ENCODE measurements around the gene INTS15. TPM values are rescaled to one million over a fixed set of nuclear protein-coding genes. Genes with fewer than 3 reads are reported as not detected.

The INTS15 gene
- total RNA-seq, 1 experiment from 2014 or later: 35.0 TPM

DNA sequence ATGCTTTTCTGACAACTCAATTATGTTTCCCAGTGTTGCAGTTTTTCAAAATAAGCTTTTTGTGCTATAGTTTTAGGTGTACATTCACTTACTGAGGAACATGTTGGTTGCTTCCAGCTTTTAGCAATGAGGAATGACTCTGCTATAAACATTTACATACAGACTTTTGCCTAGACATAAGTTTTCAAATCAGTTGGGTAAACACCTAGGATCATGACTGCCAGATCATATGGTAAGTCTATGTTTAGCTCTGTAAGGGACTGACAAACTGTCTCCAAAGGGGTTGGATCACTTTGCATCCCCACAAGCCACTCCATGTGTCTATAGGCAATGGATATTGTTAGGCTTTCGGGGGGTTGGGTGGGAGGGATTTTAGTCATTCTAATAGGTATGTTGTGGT lies 27.7 kb upstream of the INTS15 start:
- no peak overlapping the region for H3K4me3 Mint-ChIP-seq (ENCODE audit: low read depth, unreplicated experiment)
- no peak for DNase-seq
- H3K27ac Mint-ChIP-seq (ENCODE audit: unreplicated experiment): no peak overlapping the region
- CTCF ChIA-PET: interaction anchor here (0.6 kb wide), 1 partner anchor 108 kb away, joined by 3 read pairs; no protein-coding TSS in a partner anchor
- intact Hi-C loops (cut with micrococcal nuclease; ENCODE audit: unreplicated experiment): no loop called here
- BruUV-seq (replicated peaks): no TSS peak
- H3K4me1 Mint-ChIP-seq (ENCODE audit: low read depth, unreplicated experiment): no peaks in the 10 kb centered on the region
- H3K27me3 Mint-ChIP-seq (ENCODE audit: unreplicated experiment): peaks cover 60% of the 10 kb centered on the region
- TF ChIP-seq, protein P1, sequence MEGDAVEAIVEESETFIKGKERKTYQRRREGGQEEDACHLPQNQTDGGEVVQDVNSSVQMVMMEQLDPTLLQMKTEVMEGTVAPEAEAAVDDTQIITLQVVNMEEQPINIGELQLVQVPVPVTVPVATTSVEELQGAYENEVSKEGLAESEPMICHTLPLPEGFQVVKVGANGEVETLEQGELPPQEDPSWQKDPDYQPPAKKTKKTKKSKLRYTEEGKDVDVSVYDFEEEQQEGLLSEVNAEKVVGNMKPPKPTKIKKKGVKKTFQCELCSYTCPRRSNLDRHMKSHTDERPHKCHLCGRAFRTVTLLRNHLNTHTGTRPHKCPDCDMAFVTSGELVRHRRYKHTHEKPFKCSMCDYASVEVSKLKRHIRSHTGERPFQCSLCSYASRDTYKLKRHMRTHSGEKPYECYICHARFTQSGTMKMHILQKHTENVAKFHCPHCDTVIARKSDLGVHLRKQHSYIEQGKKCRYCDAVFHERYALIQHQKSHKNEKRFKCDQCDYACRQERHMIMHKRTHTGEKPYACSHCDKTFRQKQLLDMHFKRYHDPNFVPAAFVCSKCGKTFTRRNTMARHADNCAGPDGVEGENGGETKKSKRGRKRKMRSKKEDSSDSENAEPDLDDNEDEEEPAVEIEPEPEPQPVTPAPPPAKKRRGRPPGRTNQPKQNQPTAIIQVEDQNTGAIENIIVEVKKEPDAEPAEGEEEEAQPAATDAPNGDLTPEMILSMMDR (IDR thresholded peaks at IDR 0.05; ENCODE audit: unreplicated experiment): no peak
- H3K9me3 Mint-ChIP-seq (ENCODE audit: low read depth, unreplicated experiment): no peaks in the 10 kb centered on the region
- H3K36me3 Mint-ChIP-seq (ENCODE audit: insufficient read depth, unreplicated experiment): no peaks in the 10 kb centered on the region

DNA sequence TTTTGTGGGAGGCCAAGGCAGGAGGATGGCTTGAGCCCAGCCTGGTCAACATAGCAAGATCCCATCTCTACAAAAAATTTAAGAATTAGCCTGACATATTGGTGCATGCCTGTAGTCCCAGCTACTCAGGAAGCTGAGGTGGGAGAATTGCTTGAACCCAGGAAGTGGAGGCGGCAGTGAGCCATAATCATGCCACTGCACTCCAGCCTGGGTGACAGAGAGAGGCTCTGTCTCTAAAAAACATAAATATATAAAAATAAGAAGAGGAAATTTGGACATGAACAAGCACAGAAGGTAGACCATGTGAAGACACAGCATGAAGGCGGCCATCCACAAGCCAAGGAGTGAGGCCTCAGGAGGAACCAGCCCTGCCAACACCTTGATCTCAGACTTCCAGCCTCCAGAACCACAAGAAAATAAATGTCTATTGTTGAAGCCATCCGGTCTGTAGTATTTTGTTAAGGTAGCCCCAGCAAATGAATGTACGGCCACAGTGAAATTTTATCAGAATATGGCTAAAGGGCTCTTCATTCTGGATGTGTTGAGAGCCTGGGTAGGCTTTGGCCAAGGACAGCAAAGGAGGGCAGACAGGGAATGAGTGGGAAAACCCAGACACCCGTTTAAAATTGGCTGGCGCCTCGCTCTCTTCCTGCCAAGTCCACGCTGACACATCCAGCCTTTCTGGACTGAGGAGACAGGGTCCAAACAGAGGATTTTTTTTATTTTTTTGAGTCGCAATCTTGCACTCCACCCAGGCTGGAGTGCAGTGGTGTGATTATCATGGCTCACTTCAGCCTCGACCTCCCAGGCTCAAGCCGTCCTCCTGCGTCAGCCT lies 25.7 kb upstream of the INTS15 start:
- H3K9me3 Mint-ChIP-seq (ENCODE audit: low read depth, unreplicated experiment): no peaks in the 10 kb centered on the region
- H3K36me3 Mint-ChIP-seq (ENCODE audit: insufficient read depth, unreplicated experiment): no peaks in the 10 kb centered on the region
- CTCF ChIA-PET: no interaction called here
- peaks cover 43% of the 10 kb centered on the region for H3K27me3 Mint-ChIP-seq (ENCODE audit: unreplicated experiment)
- no peak overlapping the region for H3K27ac Mint-ChIP-seq (ENCODE audit: unreplicated experiment)
- no peak for DNase-seq
- H3K4me3 Mint-ChIP-seq (ENCODE audit: low read depth, unreplicated experiment): no peak overlapping the region
- BruUV-seq (replicated peaks): no TSS peak
- TF ChIP-seq, protein P1 (IDR thresholded peaks at IDR 0.05; ENCODE audit: unreplicated experiment): no peak
- intact Hi-C loops (cut with micrococcal nuclease; ENCODE audit: unreplicated experiment): no loop called here
- H3K4me1 Mint-ChIP-seq (ENCODE audit: low read depth, unreplicated experiment): no peaks in the 10 kb centered on the region

DNA sequence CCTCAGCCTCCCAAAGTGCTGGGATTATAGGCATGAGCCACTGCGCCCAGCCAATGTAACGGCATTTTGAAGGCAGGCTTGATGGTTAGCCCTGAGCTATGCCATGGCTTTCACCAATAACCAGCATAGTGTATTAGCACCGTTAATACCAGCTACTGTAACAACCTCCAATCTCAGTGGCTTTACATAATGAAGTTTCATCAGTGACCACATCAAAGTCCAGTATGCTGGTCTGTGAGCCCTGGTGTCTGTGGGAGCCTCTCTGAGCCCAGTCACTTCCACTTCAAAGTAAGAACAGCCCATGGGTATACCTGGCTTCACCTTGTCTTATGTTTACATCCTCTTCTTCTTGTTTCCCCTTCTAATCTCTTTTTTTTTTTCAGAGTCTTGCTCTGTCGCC lies 24.2 kb upstream of the INTS15 start:
- H3K27me3 Mint-ChIP-seq (ENCODE audit: unreplicated experiment): peaks cover 30% of the 10 kb centered on the region
- no peaks in the 10 kb centered on the region for H3K36me3 Mint-ChIP-seq (ENCODE audit: insufficient read depth, unreplicated experiment)
- TF ChIP-seq, protein P1 (IDR thresholded peaks at IDR 0.05; ENCODE audit: unreplicated experiment): no peak
- CTCF ChIA-PET: no interaction called here
- intact Hi-C loops (cut with micrococcal nuclease; ENCODE audit: unreplicated experiment): no loop called here
- no peak overlapping the region for H3K4me3 Mint-ChIP-seq (ENCODE audit: low read depth, unreplicated experiment)
- no peak for DNase-seq
- H3K9me3 Mint-ChIP-seq (ENCODE audit: low read depth, unreplicated experiment): peaks cover 2% of the 10 kb centered on the region
- H3K4me1 Mint-ChIP-seq (ENCODE audit: low read depth, unreplicated experiment): no peaks in the 10 kb centered on the region
- no TSS peak for BruUV-seq (replicated peaks)
- no peak overlapping the region for H3K27ac Mint-ChIP-seq (ENCODE audit: unreplicated experiment)

DNA sequence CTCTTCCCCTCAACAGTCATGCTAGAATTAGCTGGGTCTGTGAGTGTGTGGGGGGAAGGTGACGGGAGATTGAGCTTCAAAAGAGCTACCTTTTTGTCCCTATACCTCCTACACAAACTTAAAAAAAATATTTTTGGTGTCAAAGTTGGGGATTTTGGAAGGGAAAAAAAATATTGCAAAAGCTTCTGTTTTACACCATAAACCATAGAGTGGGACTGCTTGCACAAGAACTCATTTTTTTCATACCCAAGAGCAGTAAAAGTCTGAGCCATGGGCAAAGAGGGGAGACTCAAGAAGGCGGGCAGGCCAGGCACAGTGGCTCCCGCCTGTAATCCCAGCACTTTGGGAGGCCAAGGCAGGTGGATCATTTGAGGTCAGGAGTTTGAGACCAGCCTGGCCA lies 21.9 kb upstream of the INTS15 start:
- Mint-ChIP-seq H3K27ac (ENCODE audit: unreplicated experiment) (no peak overlapping the region), H3K4me3 (ENCODE audit: low read depth, unreplicated experiment) (no peak overlapping the region), H3K27me3 (ENCODE audit: unreplicated experiment) (peaks cover 39% of the 10 kb centered on the region), H3K36me3 (ENCODE audit: insufficient read depth, unreplicated experiment) (no peaks in the 10 kb centered on the region), H3K4me1 (ENCODE audit: low read depth, unreplicated experiment) (no peaks in the 10 kb centered on the region), H3K9me3 (ENCODE audit: low read depth, unreplicated experiment) (peaks cover 2% of the 10 kb centered on the region)
- BruUV-seq (replicated peaks): no TSS peak
- TF ChIP-seq, protein P1 (IDR thresholded peaks at IDR 0.05; ENCODE audit: unreplicated experiment): no peak
- no peak for DNase-seq
- CTCF ChIA-PET: interaction anchor here (0.9 kb wide), 1 partner anchor 24 kb away, joined by 3 read pairs; no protein-coding TSS in a partner anchor
- intact Hi-C loops (cut with micrococcal nuclease; ENCODE audit: unreplicated experiment): no loop called here

All from Calu3 (cell line).